Measurements from ENCODE around the gene OSR1.

DNA sequence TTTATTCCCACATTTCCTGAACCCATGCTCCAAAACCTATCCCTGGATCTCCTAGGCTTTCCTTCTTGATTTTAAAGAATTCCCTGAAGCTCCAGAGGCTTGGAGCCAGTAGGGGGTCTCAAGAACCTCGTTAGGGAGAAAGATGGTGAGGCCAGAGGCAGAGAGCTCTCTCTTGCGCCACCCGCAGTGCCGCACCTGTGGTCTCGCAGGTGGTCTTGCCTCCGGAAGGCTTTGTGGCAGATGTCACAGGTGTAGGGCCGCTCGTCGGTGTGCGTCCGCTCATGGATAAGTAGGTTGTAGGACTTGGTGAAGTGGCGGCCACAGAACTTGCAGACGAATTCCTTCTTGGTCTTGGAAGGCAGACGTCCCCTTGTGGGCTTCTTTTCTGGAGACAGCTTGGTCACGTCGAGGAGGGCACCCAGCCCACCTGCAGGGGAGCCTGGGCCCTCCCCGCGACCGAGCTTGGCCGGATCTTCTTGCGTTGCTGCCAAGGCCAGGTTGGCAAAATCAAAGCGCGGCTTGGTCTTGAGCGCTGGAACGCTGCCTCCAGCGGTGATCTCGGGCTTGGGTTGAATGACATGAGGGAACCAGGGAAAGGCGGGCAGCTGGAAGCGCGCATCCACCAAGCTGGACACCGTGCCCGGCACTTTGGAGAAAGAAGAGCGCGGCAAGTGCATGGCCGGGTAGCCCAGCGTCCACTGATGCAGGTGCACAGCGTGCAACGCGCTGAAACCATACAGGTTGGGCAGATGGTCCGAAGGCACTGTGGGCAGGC lies 5.3 kb downstream of the OSR1 start:
- TF ChIP-seq CTCF (conservative IDR thresholded peaks at IDR 0.05) (no peak), EZH2 (IDR thresholded peaks at IDR 0.05; ENCODE audit: low read depth) (no peak)
